ENCODE measurements around the gene EXOSC9. TPM values are rescaled to one million over a fixed set of nuclear protein-coding genes. Genes with fewer than 3 reads are reported as not detected.

The EXOSC9 gene
- total RNA-seq, 4 donors from 2014 or later, result 13.2 to 35.2 (median 22.5) TPM

DNA sequence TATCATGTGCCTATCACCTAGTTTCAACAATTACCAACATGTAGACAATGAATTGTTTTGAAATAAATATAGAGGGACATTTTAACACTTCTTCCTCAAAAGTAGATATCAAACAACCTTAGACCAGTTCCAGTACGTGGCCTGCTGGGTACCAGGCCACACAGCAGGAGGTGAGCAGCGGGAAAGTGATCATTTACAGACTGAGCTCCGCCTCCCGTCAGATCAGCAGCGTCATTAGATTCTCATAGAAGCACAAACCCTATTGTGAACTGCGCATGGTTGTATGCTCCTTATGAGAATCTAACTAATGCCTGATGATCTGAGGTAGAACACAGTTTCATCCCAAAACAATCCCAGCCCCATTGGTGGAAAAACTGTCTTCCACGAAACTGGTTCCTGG is 62.7 kb downstream of the EXOSC9 start:
- Histone ChIP-seq H3K27me3 (no peaks in the 10 kb centered on the region), H3K4me3 (no peak overlapping the region), H3K27ac (no peak overlapping the region), H3K36me3 (peaks cover 0 to 6% (median 0%) of the 10 kb centered on the region in 4 donors), H3K9me3 (no peaks in the 10 kb centered on the region), H3K4me1 (no peaks in the 10 kb centered on the region)
- WGBS, 2 donors (ENCODE audit: low coverage in 1 of 2), result 89% methylated on average over 7 of the region's 7 CpGs; no CpG with 5 or more reads in 1 of the 2 donors
- intact Hi-C loops (cut with DNase I; ENCODE audit: low total_unique reads) (no loop called here), in situ Hi-C loops (cut with MboI; ENCODE audit: low pct_ligation_motif_present in 1 of 4, low pct_unique_long_range_greater_than_20kb in 1 of 4, low sequenced_read_pairs in 3 of 4) (no loop called here)
- no peak for DNase-seq
- TF ChIP-seq, protein P1, sequence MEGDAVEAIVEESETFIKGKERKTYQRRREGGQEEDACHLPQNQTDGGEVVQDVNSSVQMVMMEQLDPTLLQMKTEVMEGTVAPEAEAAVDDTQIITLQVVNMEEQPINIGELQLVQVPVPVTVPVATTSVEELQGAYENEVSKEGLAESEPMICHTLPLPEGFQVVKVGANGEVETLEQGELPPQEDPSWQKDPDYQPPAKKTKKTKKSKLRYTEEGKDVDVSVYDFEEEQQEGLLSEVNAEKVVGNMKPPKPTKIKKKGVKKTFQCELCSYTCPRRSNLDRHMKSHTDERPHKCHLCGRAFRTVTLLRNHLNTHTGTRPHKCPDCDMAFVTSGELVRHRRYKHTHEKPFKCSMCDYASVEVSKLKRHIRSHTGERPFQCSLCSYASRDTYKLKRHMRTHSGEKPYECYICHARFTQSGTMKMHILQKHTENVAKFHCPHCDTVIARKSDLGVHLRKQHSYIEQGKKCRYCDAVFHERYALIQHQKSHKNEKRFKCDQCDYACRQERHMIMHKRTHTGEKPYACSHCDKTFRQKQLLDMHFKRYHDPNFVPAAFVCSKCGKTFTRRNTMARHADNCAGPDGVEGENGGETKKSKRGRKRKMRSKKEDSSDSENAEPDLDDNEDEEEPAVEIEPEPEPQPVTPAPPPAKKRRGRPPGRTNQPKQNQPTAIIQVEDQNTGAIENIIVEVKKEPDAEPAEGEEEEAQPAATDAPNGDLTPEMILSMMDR (IDR thresholded peaks at IDR 0.05), result no peak
- TF ChIP-seq EP300 (IDR thresholded peaks at IDR 0.05; ENCODE audit: low read depth), result no peak
- TF ChIP-seq POLR2A (IDR thresholded peaks at IDR 0.05), result no peak
- no peak for TF ChIP-seq POLR2AphosphoS5 (IDR thresholded peaks at IDR 0.05)

Other genes with a start within 250 kb of the EXOSC9 start
- gene ANXA5, start 104.3 kb upstream of the EXOSC9 start, total RNA-seq, result 100 to 1,000 TPM in 2 of 4 donors, 10 to 100 TPM in 2; 62.7 to 196 (median 135) TPM
- under 1 TPM in 1 of 4 donors, not detected in 3; 0.27 TPM for gene SMIM43, start 36.2 kb upstream of the EXOSC9 start, total RNA-seq
- gene CCNA2, start 22.6 kb downstream of the EXOSC9 start, total RNA-seq, result 10 to 100 TPM in 1 of 4 donors, 1 to 10 TPM in 2, not detected in 1; 2.4 to 16.9 (median 3.3) TPM
- gene BBS7, start 69.2 kb downstream of the EXOSC9 start, total RNA-seq, result 10 to 100 TPM; 12.6 to 17.6 (median 14.0) TPM
- gene TRPC3, start 150.7 kb downstream of the EXOSC9 start, total RNA-seq, result 1 to 10 TPM in 3 of 4 donors, not detected in 1; 1.1 to 3.4 (median 1.7) TPM

Measured in transverse colon (tissue), 4 donors.